PFSK-1 (cell line): ENCODE data around the gene OR2M5.

Experiments
- FOXP2 ChIP-seq: optimal IDR thresholded peaks from 2 replicates; pipeline ENCODE3; 2011; ENCODE audit warnings: borderline replicate concordance, control low read depth, inconsistent platforms; ENCODE audit not compliant: insufficient read depth; ENCODE audit errors: extremely low read length, extremely low read depth
- POLR2AphosphoS5 ChIP-seq: IDR thresholded peaks from 2 replicates; pipeline ENCODE4 v1.6.1; 2012; ENCODE audit warnings: low read depth, mild to moderate bottlenecking, control low read depth, low read length, moderate library complexity
- REST ChIP-seq, 2 experiments: IDR thresholded peaks; 2 replicates each; pipeline versions ENCODE4 v1.6.1 to v1.8.0; 2011 to 2012; ENCODE audit warnings: low read depth in 2 of 2, low read length in 2 of 2, control low read depth in 1 of 2, inconsistent platforms in 1 of 2, mild to moderate bottlenecking in 1 of 2, moderate library complexity in 1 of 2; ENCODE audit not compliant: insufficient read depth in 1 of 2
- SIN3A ChIP-seq: IDR thresholded peaks from 2 replicates; pipeline ENCODE4 v1.6.1; 2012; ENCODE audit warnings: mild to moderate bottlenecking, low read length, moderate library complexity, borderline replicate concordance; ENCODE audit not compliant: insufficient read depth
- TAF1 ChIP-seq: IDR thresholded peaks from 2 replicates; pipeline ENCODE4 v1.6.1; 2012; ENCODE audit warnings: low read length, control low read depth, borderline replicate concordance; ENCODE audit not compliant: insufficient read depth

OR2M5 gene

GRCh38 chr1:248114890-248115289 is 30.1 kb upstream of the OR2M5 start:
- no peak for TF ChIP-seq TAF1
- TF ChIP-seq SIN3A: no peak
- TF ChIP-seq FOXP2: no peak
- no peak for TF ChIP-seq POLR2AphosphoS5
- TF ChIP-seq REST (IDR thresholded peaks at IDR 0.05; ENCODE audit: insufficient read depth in 1 of 2, low read depth in 2 of 2, low read length in 2 of 2): no peak

- TF ChIP-seq REST (IDR thresholded peaks at IDR 0.05; ENCODE audit: insufficient read depth in 1 of 2, low read depth in 2 of 2, low read length in 2 of 2): no peak
- TF ChIP-seq SIN3A: no peak
- no peak for TF ChIP-seq POLR2AphosphoS5
- no peak for TF ChIP-seq FOXP2
- no peak for TF ChIP-seq TAF1
Measured at GRCh38 chr1:248127653-248128052, 17.3 kb upstream of the OR2M5 start.

- TF ChIP-seq POLR2AphosphoS5 (no peak), TAF1 (no peak), REST (IDR thresholded peaks at IDR 0.05; ENCODE audit: insufficient read depth in 1 of 2, low read depth in 2 of 2, low read length in 2 of 2) (no peak), SIN3A (no peak), FOXP2 (no peak)
Measured at GRCh38 chr1:248136811-248137210, 8.1 kb upstream of the OR2M5 start.

GRCh38 chr1:248140846-248141245 is 4.1 kb upstream of the OR2M5 start:
- TF ChIP-seq TAF1: no peak
- no peak for TF ChIP-seq REST (IDR thresholded peaks at IDR 0.05; ENCODE audit: insufficient read depth in 1 of 2, low read depth in 2 of 2, low read length in 2 of 2)
- no peak for TF ChIP-seq FOXP2
- TF ChIP-seq POLR2AphosphoS5: no peak
- no peak for TF ChIP-seq SIN3A

GRCh38 chr1:248143311-248143710 is 1.6 kb upstream of the OR2M5 start:
- TF ChIP-seq TAF1 (no peak), FOXP2 (no peak), REST (IDR thresholded peaks at IDR 0.05; ENCODE audit: insufficient read depth in 1 of 2, low read depth in 2 of 2, low read length in 2 of 2) (no peak), SIN3A (no peak), POLR2AphosphoS5 (no peak)
